ENCODE measurements around the gene MSLN.

DNA sequence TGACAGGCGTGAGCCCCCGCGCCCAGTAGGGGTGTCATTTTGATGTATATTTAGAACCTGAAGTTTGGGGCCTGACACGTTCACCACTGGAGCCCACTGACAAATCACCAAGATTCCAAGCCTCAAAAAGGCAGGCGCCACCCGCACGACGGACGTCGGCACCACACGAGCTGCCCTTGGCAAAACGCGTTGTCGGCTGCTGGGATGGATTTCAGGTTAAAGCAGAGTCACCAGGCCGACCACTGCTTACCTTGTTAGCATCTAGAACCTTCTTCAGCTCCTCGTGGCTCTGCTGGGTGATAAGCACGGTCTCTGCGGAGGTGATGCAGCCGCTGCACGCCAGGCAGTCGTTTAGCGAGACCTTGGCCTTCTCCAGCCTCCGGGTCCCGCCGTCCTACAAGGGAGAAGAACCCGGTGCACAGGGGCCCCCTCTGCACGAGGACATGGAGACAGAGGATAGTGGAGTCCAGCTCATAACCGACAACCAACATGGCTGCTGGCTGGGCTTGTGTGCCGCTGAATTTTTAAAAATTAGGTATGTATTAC is 23.5 kb upstream of the MSLN start:
- TF ChIP-seq SUZ12 (IDR thresholded peaks at IDR 0.05; ENCODE audit: extremely low read depth, insufficient read depth, insufficient read length) = no peak
- TF ChIP-seq ZNF274 (IDR thresholded peaks at IDR 0.05; ENCODE audit: low read depth, low read length) = no peak

Data from NT2/D1 (cell line).